Measurements from ENCODE around the gene EMC9. TPM values are rescaled to one million over a fixed set of nuclear protein-coding genes. Genes with fewer than 3 reads are reported as not detected.

Gene EMC9
- 10 to 100 TPM; 30.9 to 34.8 TPM for total RNA-seq

GRCh38 chr14:24141097-24141880 is at the start of gene EMC9:
TSS of gene EMC9 (minus strand) at chr14:24141591. CDS start at chr14:24141304, 287 bp downstream.

GRCh38 chr14:24188251-24189058 is 47.1 kb upstream of the EMC9 start, which contains the start of gene IPO4:
TSS of gene IPO4 (minus strand) at chr14:24188816. CDS start at chr14:24188787, 29 bp downstream.

GRCh38 chr14:24171422-24172260 is 30.2 kb upstream of the EMC9 start, which contains the start of gene REC8:
TSS of gene REC8 (plus strand) at chr14:24172080. CDS start at chr14:24172553, 473 bp downstream.

GRCh38 chr14:24160850-24161804 is 19.7 kb upstream of the EMC9 start, which contains the start of gene IRF9:
TSS of gene IRF9 (plus strand) at chr14:24161265. CDS start at chr14:24162145, 880 bp downstream.

GRCh38 chr14:24146978-24147760 is 5.8 kb upstream of the EMC9 start, which contains the start of gene RNF31:
TSS of gene RNF31 (plus strand) at chr14:24147498. CDS start at chr14:24147699, 201 bp downstream.

GRCh38 chr14:24146453-24146977 is 5.1 kb upstream of the EMC9 start, which contains the start of gene PSME2:
TSS of gene PSME2 (minus strand) at chr14:24146610. CDS start at chr14:24146581, 29 bp downstream.

GRCh38 chr14:24135834-24136683 is 5.3 kb downstream of the EMC9 start, which contains the start of gene PSME1:
TSS of gene PSME1 (plus strand) at chr14:24136194. CDS start at chr14:24136263, 69 bp downstream.

GRCh38 chr14:24130380-24130716 is 11.0 kb downstream of the EMC9 start, which contains the start of gene FITM1:
TSS of gene FITM1 (plus strand) at chr14:24130659. CDS start at chr14:24131564, 905 bp downstream.

GRCh38 chr14:24114532-24115421 is 26.6 kb downstream of the EMC9 start, which contains the start of the genes DCAF11 and NRL:
TSS of gene DCAF11 (plus strand) at chr14:24114777. CDS start at chr14:24115595, 818 bp downstream.
TSS of gene NRL (minus strand) at chr14:24114949. CDS start at chr14:24082848, 32,101 bp downstream.

GRCh38 chr14:24093901-24094840 is 47.2 kb downstream of the EMC9 start, which contains the start of gene PCK2:
TSS of gene PCK2 (plus strand) at chr14:24094311. CDS start at chr14:24094406, 95 bp downstream.

Small RNA genes within 50 kb of the gene (microRNA-seq; reads per million reads assigned to microRNA genes)
- gene MIR7703 (ENCODE audit: borderline microRNAs expressed, borderline replicate concordance), result not detected

Other genes with a start within 250 kb of the EMC9 start
- 10 to 100 TPM; 18.3 to 19.6 TPM for gene DHRS4, start 187.8 kb downstream of the EMC9 start, total RNA-seq
- 10 to 100 TPM; 18.7 to 20.6 TPM for gene DHRS4L2, start 152.7 kb downstream of the EMC9 start, total RNA-seq
- under 1 TPM; 0.50 to 0.65 TPM for gene CARMIL3, start 89.6 kb downstream of the EMC9 start, total RNA-seq
- not detected for gene CPNE6, start 70.0 kb downstream of the EMC9 start, total RNA-seq
- gene PCK2, start 47.3 kb downstream of the EMC9 start, total RNA-seq, result 10 to 100 TPM; 53.5 to 54.5 TPM
- gene DCAF11, start 26.8 kb downstream of the EMC9 start, total RNA-seq, result 100 to 1,000 TPM; 101 TPM
- 1 to 10 TPM; 3.0 to 3.1 TPM for gene NRL, start 26.6 kb downstream of the EMC9 start, total RNA-seq
- 1 to 10 TPM; 1.4 to 1.5 TPM for gene FITM1, start 10.9 kb downstream of the EMC9 start, total RNA-seq
- gene PSME1, start 5.4 kb downstream of the EMC9 start, total RNA-seq, result 100 to 1,000 TPM; 453 to 473 TPM
- gene PSME2, start 5.0 kb upstream of the EMC9 start, total RNA-seq, result 100 to 1,000 TPM; 386 to 389 TPM
- gene RNF31, start 5.9 kb upstream of the EMC9 start, total RNA-seq, result 100 to 1,000 TPM; 108 to 111 TPM
- 100 to 1,000 TPM; 223 to 232 TPM for gene IRF9, start 19.7 kb upstream of the EMC9 start, total RNA-seq
- gene REC8, start 30.5 kb upstream of the EMC9 start, total RNA-seq, result 10 to 100 TPM; 48.9 to 49.8 TPM
- gene IPO4, start 47.2 kb upstream of the EMC9 start, total RNA-seq, result 10 to 100 TPM; 42.4 to 43.3 TPM
- gene TM9SF1, start 53.9 kb upstream of the EMC9 start, total RNA-seq, result 10 to 100 TPM; 32.2 to 32.3 TPM
- under 1 TPM; 0.34 to 0.60 TPM for gene TSSK4, start 64.1 kb upstream of the EMC9 start, total RNA-seq
- 10 to 100 TPM; 85.1 to 89.0 TPM for gene CHMP4A, start 71.9 kb upstream of the EMC9 start, total RNA-seq
- gene MDP1, start 74.5 kb upstream of the EMC9 start, total RNA-seq, result 10 to 100 TPM; 16.0 to 17.1 TPM
- 100 to 1,000 TPM; 164 to 175 TPM for gene NEDD8, start 90.8 kb upstream of the EMC9 start, total RNA-seq
- 10 to 100 TPM; 67.8 to 70.1 TPM for gene GMPR2, start 91.3 kb upstream of the EMC9 start, total RNA-seq
- 100 to 1,000 TPM; 120 to 130 TPM for gene TINF2, start 101.0 kb upstream of the EMC9 start, total RNA-seq
- gene TGM1, start 121.6 kb upstream of the EMC9 start, total RNA-seq, result 1 to 10 TPM; 3.3 to 4.5 TPM
- 10 to 100 TPM; 42.3 to 44.3 TPM for gene RABGGTA, start 130.0 kb upstream of the EMC9 start, total RNA-seq
- 10 to 100 TPM; 32.0 to 36.6 TPM for gene DHRS1, start 158.2 kb upstream of the EMC9 start, total RNA-seq
- 10 to 100 TPM; 30.7 to 30.9 TPM for gene NOP9, start 158.3 kb upstream of the EMC9 start, total RNA-seq
- gene CIDEB, start 166.4 kb upstream of the EMC9 start, total RNA-seq, result 10 to 100 TPM; 29.0 to 30.2 TPM
- gene LTB4R2, start 168.5 kb upstream of the EMC9 start, total RNA-seq, result 10 to 100 TPM; 20.8 to 21.0 TPM
- gene LTB4R, start 169.9 kb upstream of the EMC9 start, total RNA-seq, result 10 to 100 TPM; 24.9 to 28.5 TPM
- gene ADCY4, start 193.5 kb upstream of the EMC9 start, total RNA-seq, result 1 to 10 TPM; 3.8 to 4.5 TPM
- 10 to 100 TPM; 35.0 to 36.5 TPM for gene RIPK3, start 198.4 kb upstream of the EMC9 start, total RNA-seq
- gene NFATC4, start 226.6 kb upstream of the EMC9 start, total RNA-seq, result not detected

Data from activated naive CD4-positive, alpha-beta T cell treated with anti-CD3 and anti-CD28 coated beads, Interleukin-2, amount 10 ng/mL, durations not matched to agents 5 hours and 36 hours (primary cell).